HepG2 (cell line): ENCODE measurements around the gene PARP2. TPM values are rescaled to one million over a fixed set of nuclear protein-coding genes. Genes with fewer than 3 reads are reported as not detected.

Experiments used
- ARID5B ChIP-seq: IDR thresholded peaks from 2 replicates; pipeline ENCODE4 v1.4.0; 2020; ENCODE audit warnings: mild to moderate bottlenecking, missing genetic modification reagents
- EP300 ChIP-seq, 3 experiments: sonication (generic) in 1 of 3; formaldehyde crosslinking in 1 of 3; IDR thresholded peaks; 2 replicates each; pipeline versions ENCODE4 v1.5.1 to v1.6.1; 2011 to 2020; ENCODE audit warnings: low read depth in 2 of 3, low read length in 2 of 3, borderline replicate concordance in 1 of 3, improper control_type of control experiment in 1 of 3, mild to moderate bottlenecking in 1 of 3, missing genetic modification reagents in 1 of 3, moderate library complexity in 1 of 3
- ETV6 ChIP-seq: sonication (generic); formaldehyde crosslinking; conservative IDR thresholded peaks from 2 replicates; pipeline ENCODE4 v1.4.0; 2020; ENCODE audit warnings: missing genetic modification reagents
- FOXA3 ChIP-seq: IDR thresholded peaks from 2 replicates; pipeline ENCODE4 v1.6.1; 2016; ENCODE audit warnings: missing genetic modification reagents, missing compliant biosample characterization
- GATAD2A ChIP-seq: IDR thresholded peaks from 2 replicates; pipeline ENCODE4 v1.6.1; 2016
- GLI4 ChIP-seq: sonication (generic); formaldehyde crosslinking; IDR thresholded peaks from 2 replicates; pipeline ENCODE4 v1.5.1; 2020; ENCODE audit warnings: missing genetic modification reagents, mild to moderate bottlenecking, moderate library complexity, borderline replicate concordance
- HDAC1 ChIP-seq: sonication (generic); formaldehyde crosslinking; IDR thresholded peaks from 2 replicates; pipeline ENCODE4 v1.5.1; 2020; ENCODE audit warnings: mild to moderate bottlenecking, missing genetic modification reagents
- HNF4A ChIP-seq: sonication (generic); formaldehyde crosslinking; IDR thresholded peaks from 2 replicates; pipeline ENCODE4 v1.4.0; 2020; ENCODE audit warnings: missing genetic modification reagents
- IRF2 ChIP-seq: IDR thresholded peaks from 2 replicates; pipeline ENCODE4 v1.6.1; 2018; ENCODE audit warnings: missing genetic modification reagents, missing compliant biosample characterization
- MAX ChIP-seq: IDR thresholded peaks from 2 replicates; pipeline ENCODE4 v1.6.1; 2012; ENCODE audit warnings: inconsistent platforms
- MED1 ChIP-seq: sonication (generic); formaldehyde crosslinking; IDR thresholded peaks from 2 replicates; pipeline ENCODE4 v1.4.0; 2020; ENCODE audit warnings: missing genetic modification reagents
- MTERF4 ChIP-seq: sonication (generic); formaldehyde crosslinking; IDR thresholded peaks from 2 replicates; pipeline ENCODE4 v1.8.0; 2023; ENCODE audit warnings: mild to moderate bottlenecking, missing genetic modification reagents
- NR2F6 ChIP-seq, 2 experiments: IDR thresholded peaks; 2 replicates each; pipeline ENCODE4 v1.6.1; 2016; ENCODE audit warnings: antibody characterized with exemption in 1 of 2, mild to moderate bottlenecking in 1 of 2
- ONECUT2 ChIP-seq: sonication (generic); formaldehyde crosslinking; IDR thresholded peaks from 2 replicates; pipeline ENCODE4 v1.4.0; 2020; ENCODE audit warnings: missing genetic modification reagents
- RARA ChIP-seq: IDR thresholded peaks from 2 replicates; pipeline ENCODE4 v1.6.1; 2016; ENCODE audit warnings: missing genetic modification reagents, missing compliant biosample characterization
- SAP130 ChIP-seq: IDR thresholded peaks from 2 replicates; pipeline ENCODE4 v1.6.1; 2016; ENCODE audit warnings: low read depth
- SOX13 ChIP-seq, 3 experiments: fragments of 450-650 bp in 1 of 3; sonication (generic) in 1 of 3; formaldehyde crosslinking in 1 of 3; IDR thresholded peaks in 2 of 3; conservative IDR thresholded peaks in 1 of 3; 2 replicates each; pipeline versions ENCODE4 v1.5.0 to v1.6.1; 2016 to 2020; ENCODE audit warnings: antibody characterized with exemption in 1 of 3, mild to moderate bottlenecking in 1 of 3, missing compliant biosample characterization in 1 of 3, missing genetic modification reagents in 1 of 3, moderate library complexity in 1 of 3
- SRY ChIP-seq: sonication (generic); formaldehyde crosslinking; IDR thresholded peaks from 2 replicates; pipeline ENCODE4 v1.8.0; 2022; ENCODE audit warnings: mild to moderate bottlenecking, missing genetic modification reagents
- STAG1 ChIP-seq: sonication (generic); formaldehyde crosslinking; IDR thresholded peaks from 2 replicates; pipeline ENCODE4 v1.4.0; 2020; ENCODE audit warnings: missing genetic modification reagents
- THRA ChIP-seq: sonication (generic); formaldehyde crosslinking; IDR thresholded peaks from 2 replicates; pipeline ENCODE4 v1.4.0; 2020; ENCODE audit warnings: missing genetic modification reagents, borderline replicate concordance
- ZNF124 ChIP-seq: sonication (generic); formaldehyde crosslinking; IDR thresholded peaks from 2 replicates; pipeline ENCODE4 v1.4.0; 2020; ENCODE audit warnings: missing genetic modification reagents
- ZNF274 ChIP-seq: sonication (generic); formaldehyde crosslinking; IDR thresholded peaks from 2 replicates; pipeline ENCODE4 v1.5.1; 2020; ENCODE audit warnings: mild to moderate bottlenecking, missing genetic modification reagents
- ZNF451 ChIP-seq: sonication (generic); formaldehyde crosslinking; IDR thresholded peaks from 2 replicates; pipeline ENCODE4 v1.5.0; 2020; ENCODE audit warnings: mild to moderate bottlenecking, missing genetic modification reagents
- ZNF816 ChIP-seq: sonication (generic); formaldehyde crosslinking; IDR thresholded peaks from 2 replicates; pipeline ENCODE4 v1.8.0; 2022; ENCODE audit warnings: missing genetic modification reagents, mild to moderate bottlenecking, borderline replicate concordance
- polyA plus RNA-seq, 8 experiments: library from polyadenylated mRNA; depleted of rRNA in 3 of 8; stranded (reverse) in 7 of 8; unstranded in 1 of 8; fragments of >200 nt; fragmentation: Illumina TruSeq in 4 of 8; extraction: Trizol in 4 of 8; gene quantifications; 2 replicates each; pipeline versions ENCODE4 v1.2.1 to v1.2.3, GENCODE V29; 2011 to 2016; ENCODE audit warnings: low read depth in 4 of 8, missing spikeins in 1 of 8, mixed read lengths in 1 of 8; ENCODE audit not compliant: insufficient read depth in 1 of 8
- total RNA-seq, 5 experiments: library from RNA; depleted of rRNA; stranded (reverse); fragments of >200 nt; fragmentation: Illumina TruSeq; extraction: Trizol; gene quantifications; 2 replicates each; pipeline ENCODE4 v1.2.3, GENCODE V29; 2016; ENCODE audit warnings: low read depth in 1 of 5

PARP2 gene
- total and polyA plus RNA-seq, 2 of the 13 experiments (the other 11 are each of a cell fraction or from before 2014, with no cell fraction given): 37.3 to 38.4 TPM

- TF ChIP-seq ARID5B (CRISPR knock-in tag) (peak; percentile 50; the same call in 1 of the 2 replicates), HNF4A (CRISPR knock-in tag) (0 out of 2 replicates have a peak, but pooled peaks have one; percentile 10), IRF2 (CRISPR knock-in tag) (peak; percentile 37; the same call in 1 of the 2 replicates), MTERF4 (CRISPR knock-in tag) (no peak), NR2F6 (IDR thresholded peaks at IDR 0.05) (peak; percentile 38; the same call in 1 of the 2 replicates), NR2F6 (CRISPR knock-in tag; IDR thresholded peaks at IDR 0.05) (0 out of 2 replicates have a peak, but pooled peaks have one; percentile 30), EP300 (IDR thresholded peaks at IDR 0.05; ENCODE audit: low read depth in 2 of 2, low read length in 2 of 2) (no peak), EP300 (CRISPR knock-in tag; IDR thresholded peaks at IDR 0.05; ENCODE audit: borderline replicate concordance) (no peak), FOXA3 (CRISPR knock-in tag) (peak; percentile 66), GLI4 (no peak), MAX (peak; percentile 34; the same call in 1 of the 2 replicates), HDAC1 (CRISPR knock-in tag) (0 out of 2 replicates have a peak, but pooled peaks have one; percentile 33), ZNF274 (CRISPR knock-in tag) (no peak), SRY (CRISPR knock-in tag) (no peak), SAP130 (CRISPR knock-in tag) (peak; percentile 87), ONECUT2 (CRISPR knock-in tag) (peak; percentile 53; the same call in 1 of the 2 replicates), ZNF124 (CRISPR knock-in tag) (no peak), STAG1 (CRISPR knock-in tag) (no peak), RARA (CRISPR knock-in tag) (peak; percentile 39; the same call in 1 of the 2 replicates), MED1 (CRISPR knock-in tag) (0 out of 2 replicates have a peak, but pooled peaks have one; percentile 15), GATAD2A (CRISPR knock-in tag) (peak; percentile 26; the same call in 1 of the 2 replicates), ZNF451 (CRISPR knock-in tag) (no peak), SOX13 (IDR thresholded peaks at IDR 0.05) (no peak), SOX13 (CRISPR knock-in tag; conservative IDR thresholded peaks at IDR 0.05 in 1 of 2, IDR thresholded peaks at IDR 0.05 in 1 of 2) (0 out of 4 replicates have a peak, but pooled peaks of 1 of the 2 experiments have one; percentile 8), THRA (peak; percentile 29; the same call in 1 of the 2 replicates), ETV6 (no peak), ZNF816 (CRISPR knock-in tag) (no peak)
Observed at GRCh38 chr14:20331053-20331613, 12.3 kb upstream of the PARP2 start (continued).
